CD14-positive monocyte (primary cell): ENCODE results near the gene OLFML2B. TPM values are rescaled to one million over a fixed set of nuclear protein-coding genes. Genes with fewer than 3 reads are reported as not detected.

Experiments used
- DNase-seq, 3 donors: peaks; one replicate each; pipeline ENCODE4 v3.0.0-alpha.2; 2011 to 2022
- H2AFZ ChIP-seq: 2 replicates; pipeline ENCODE4 v1.6.0; 2012; ENCODE audit warnings: mild to moderate bottlenecking, low read depth, low read length, inconsistent platforms; ENCODE audit not compliant: insufficient read depth, poor library complexity, severe bottlenecking
- H3K27ac ChIP-seq, 2 donors: 1 replicate in 1 of 2; 2 replicates in 1 of 2; pipeline ENCODE4 v1.5.1; 2012 to 2013; ENCODE audit warnings: low read length in 2 of 2, control low read depth in 1 of 2, inconsistent platforms in 1 of 2, low read depth in 1 of 2, mild to moderate bottlenecking in 1 of 2
- H3K27me3 ChIP-seq, 2 donors: one replicate each; pipeline versions ENCODE4 v1.6.0 to v1.6.1; 2011 to 2013; ENCODE audit warnings: low read length in 2 of 2; ENCODE audit not compliant: control insufficient read depth in 2 of 2, insufficient read depth in 2 of 2
- H3K36me3 ChIP-seq, 2 donors: replicated peaks in 1 of 2; 1 replicate in 1 of 2; 2 replicates in 1 of 2; pipeline versions ENCODE4 v1.5.1 to v1.6.1; 2012 to 2013; ENCODE audit warnings: low read length in 2 of 2, control low read depth in 1 of 2, inconsistent platforms in 1 of 2, mild to moderate bottlenecking in 1 of 2; ENCODE audit not compliant: insufficient read depth in 2 of 2, control insufficient read depth in 1 of 2
- H3K4me1 ChIP-seq, 2 donors: 1 replicate in 1 of 2; 2 replicates in 1 of 2; pipeline versions ENCODE4 v1.5.1 to v1.6.1; 2012 to 2013; ENCODE audit warnings: low read length in 2 of 2, control low read depth in 1 of 2, inconsistent platforms in 1 of 2, mild to moderate bottlenecking in 1 of 2, moderate library complexity in 1 of 2; ENCODE audit not compliant: insufficient read depth in 2 of 2, control insufficient read depth in 1 of 2
- H3K4me2 ChIP-seq: replicated peaks from 2 replicates; pipeline ENCODE3; 2012; ENCODE audit warnings: low read length, moderate library complexity, mild to moderate bottlenecking; ENCODE audit not compliant: poor library complexity, severe bottlenecking; ENCODE audit errors: extremely low read depth
- H3K4me3 ChIP-seq, 3 experiments: fragments of 200-600 bp in 1 of 3; sonication (generic) in 1 of 3; replicated peaks in 1 of 3; 1 replicate in 2 of 3; 2 replicates in 1 of 3; pipeline ENCODE4 v1.5.1; 2011 to 2013; ENCODE audit warnings: low read length in 3 of 3, mild to moderate bottlenecking in 3 of 3, control low read depth in 2 of 3, low read depth in 2 of 3, inconsistent platforms in 1 of 3, moderate library complexity in 1 of 3
- H3K79me2 ChIP-seq: 2 replicates; pipeline ENCODE4 v1.6.0; 2012; ENCODE audit warnings: mild to moderate bottlenecking, control low read depth, inconsistent platforms, low read length, moderate library complexity; ENCODE audit not compliant: insufficient read depth
- H3K9ac ChIP-seq: 2 replicates; pipeline ENCODE4 v1.6.0; 2017; ENCODE audit warnings: low read length, mild to moderate bottlenecking; ENCODE audit not compliant: insufficient read depth, poor library complexity, severe bottlenecking
- H3K9me3 ChIP-seq, 2 donors: replicated peaks in 1 of 2; 1 replicate in 1 of 2; 2 replicates in 1 of 2; pipeline versions ENCODE4 v1.5.1 to v1.6.1; 2012 to 2013; ENCODE audit warnings: low read length in 2 of 2, control low read depth in 1 of 2; ENCODE audit not compliant: control insufficient read depth in 1 of 2, insufficient read depth in 1 of 2
- H4K20me1 ChIP-seq: 2 replicates; pipeline ENCODE4 v1.6.0; 2012; ENCODE audit warnings: mild to moderate bottlenecking, low read length, control low read depth, moderate library complexity; ENCODE audit not compliant: insufficient read depth
- H3K27ac Mint-ChIP-seq, 7 donors: one replicate each; pipeline ENCODE4 v1.8.0; 2020; ENCODE audit warnings: mild to moderate bottlenecking in 7 of 7, mixed read lengths in 7 of 7, moderate library complexity in 6 of 7, inconsistent platforms in 2 of 7
- H3K27me3 Mint-ChIP-seq, 3 donors: one replicate each; pipeline ENCODE4 v1.8.0; 2021 to 2022; ENCODE audit warnings: low read depth in 3 of 3, mild to moderate bottlenecking in 3 of 3, mixed read lengths in 3 of 3, moderate library complexity in 3 of 3, inconsistent platforms in 1 of 3
- H3K36me3 Mint-ChIP-seq, 2 donors: one replicate each; pipeline ENCODE4 v1.8.0; 2020; ENCODE audit warnings: mixed read lengths in 2 of 2, inconsistent platforms in 1 of 2, mild to moderate bottlenecking in 1 of 2
- H3K4me1 Mint-ChIP-seq: one replicate; pipeline ENCODE4 v1.8.0; 2020; ENCODE audit warnings: mild to moderate bottlenecking, mixed read lengths
- H3K4me3 Mint-ChIP-seq, 2 donors: one replicate each; pipeline ENCODE4 v1.8.0; 2020; ENCODE audit warnings: mild to moderate bottlenecking in 2 of 2, mixed read lengths in 2 of 2, moderate library complexity in 1 of 2
- H3K9me3 Mint-ChIP-seq, 7 donors: one replicate each; pipeline ENCODE4 v1.8.0; 2020 to 2022; ENCODE audit warnings: mixed read lengths in 7 of 7, mild to moderate bottlenecking in 6 of 7, moderate library complexity in 6 of 7, inconsistent platforms in 2 of 7
- CTCF ChIP-seq: fragments of 200-600 bp; IDR thresholded peaks from one replicate; pipeline ENCODE4 v1.8.0; 2022; ENCODE audit warnings: antibody characterized with exemption, mild to moderate bottlenecking
- WGBS: methylation state at CpG from one replicate; pipeline ENCODE4 v1.1.5; 2013; ENCODE audit warnings: missing lambda C conversion rate; ENCODE audit not compliant: insufficient coverage; 5-methylcytosine and 5-hydroxymethylcytosine counted together
- intact Hi-C, 2 donors: fragments of 100-400 bp; cut with micrococcal nuclease; formaldehyde crosslinking; loops; one replicate each; pipeline versions ENCODE4 v1.15.0 to v1.15.1; 2023
- polyA plus RNA-seq, 3 donors: library from polyadenylated mRNA; depleted of rRNA in 1 of 3; unstranded in 2 of 3; stranded (reverse) in 1 of 3; fragments of 300-500 nt in 2 of 3; fragments of >200 nt in 1 of 3; fragmentation: Illumina TruSeq in 2 of 3; gene quantifications; 1 replicate in 2 of 3; 2 replicates in 1 of 3; pipeline ENCODE4 v1.2.3, GENCODE V29; 2012 to 2021

Gene OLFML2B
- polyA plus RNA-seq, 3 donors: 0.66 to 1.4 (median 0.95) TPM

- no peaks in the 10 kb centered on the region for H3K4me1 Mint-ChIP-seq
- H3K27me3 Mint-ChIP-seq: peaks cover 0 to 7% (median 0%) of the 10 kb centered on the region in 3 donors
These were observed 53.0 kb downstream of the OLFML2B start for GRCh38 chr1:161970633-161971032.

GRCh38 chr1:161970036-161970435 is 53.6 kb downstream of the OLFML2B start:
- Histone ChIP-seq H4K20me1 (no peaks in the 10 kb centered on the region), H3K36me3 (peaks cover 8 to 28% of the 10 kb centered on the region in 2 donors), H3K9me3 (no peaks in the 10 kb centered on the region), H3K4me3 (no peak overlapping the region), H3K27me3 (no peaks in the 10 kb centered on the region), H3K4me2 (no peak overlapping the region), H3K4me1 (no peaks in the 10 kb centered on the region), H3K27ac (no peak overlapping the region), H3K9ac (no peak overlapping the region), H2AFZ (no peak overlapping the region), H3K79me2 (no peaks in the 10 kb centered on the region)
- DNase-seq: no peak
- no peak for TF ChIP-seq CTCF
- Mint-ChIP-seq H3K36me3 (peaks cover 19 to 25% of the 10 kb centered on the region in 2 donors), H3K4me3 (no peak overlapping the region), H3K4me1 (no peaks in the 10 kb centered on the region), H3K27me3 (peaks cover 0 to 7% (median 0%) of the 10 kb centered on the region in 3 donors), H3K9me3 (no peaks in the 10 kb centered on the region), H3K27ac (peak overlapping the region in 1 of 7 donors; percentile 25)
- WGBS: 89% methylated on average over 6 of the region's 6 CpGs
- intact Hi-C loops: no loop called here

More at GRCh38 chr1:161970633-161971032, 53.0 kb downstream of the OLFML2B start:
- no peaks in the 10 kb centered on the region for H3K27me3 ChIP-seq
- H2AFZ ChIP-seq: no peak overlapping the region
- H3K4me2 ChIP-seq: no peak overlapping the region
- no peaks in the 10 kb centered on the region for H3K79me2 ChIP-seq
- H3K4me3 Mint-ChIP-seq: no peak overlapping the region
- no peak overlapping the region for H3K9ac ChIP-seq
- DNase-seq: no peak
- no peak for TF ChIP-seq CTCF
- no peak overlapping the region for H3K27ac ChIP-seq
- no peaks in the 10 kb centered on the region for H3K4me1 ChIP-seq
- H4K20me1 ChIP-seq: no peaks in the 10 kb centered on the region
- 50% methylated on average over 1 of the region's 3 CpGs for WGBS
- H3K27ac Mint-ChIP-seq: no peak overlapping the region
- H3K36me3 Mint-ChIP-seq: peaks cover 17 to 22% of the 10 kb centered on the region in 2 donors
- intact Hi-C loops: no loop called here
- no peaks in the 10 kb centered on the region for H3K9me3 ChIP-seq
- H3K36me3 ChIP-seq: peaks cover 6 to 22% of the 10 kb centered on the region in 2 donors
- H3K9me3 Mint-ChIP-seq: no peaks in the 10 kb centered on the region
- H3K4me3 ChIP-seq: no peak overlapping the region
